Lower leg skin (tissue), 3 donors: ENCODE data around the gene CEP295NL.

Source experiments
- CTCF ChIP-seq, 3 donors: fragments of 450-650 bp; IDR thresholded peaks; one replicate each; pipeline ENCODE4 v1.5.1; 2016; ENCODE audit warnings: antibody characterized with exemption in 3 of 3, mild to moderate bottlenecking in 3 of 3, moderate library complexity in 2 of 3
- POLR2A ChIP-seq, 2 donors: fragments of 450-650 bp; IDR thresholded peaks; one replicate each; pipeline ENCODE4 v1.6.1; 2016 to 2017; ENCODE audit warnings: antibody characterized with exemption in 2 of 2, mild to moderate bottlenecking in 1 of 2, moderate library complexity in 1 of 2

- TF ChIP-seq CTCF (IDR thresholded peaks at IDR 0.05) (no peak), POLR2A (IDR thresholded peaks at IDR 0.05) (no peak)
Measured at GRCh38 chr17:78910497-78911284, 7.7 kb upstream of the CEP295NL start.
